H1 (cell line): ENCODE measurements around the gene FAM174B.

Source experiments
- BACH1 ChIP-seq: IDR thresholded peaks from 2 replicates; pipeline ENCODE4 v1.6.1; 2012; ENCODE audit warnings: low read length, improper control_type of control experiment
- CREB1 ChIP-seq: IDR thresholded peaks from 2 replicates; pipeline ENCODE4 v1.6.1; 2012; ENCODE audit warnings: inconsistent platforms
- CTCF ChIP-seq, 3 experiments: IDR thresholded peaks; 1 replicate in 2 of 3; 2 replicates in 1 of 3; pipeline versions ENCODE4 v1.5.1 to v1.6.1; 2011; ENCODE audit warnings: low read length in 3 of 3, mild to moderate bottlenecking in 3 of 3, inconsistent platforms in 2 of 3, low read depth in 1 of 3, moderate library complexity in 1 of 3; ENCODE audit not compliant: insufficient read depth in 1 of 3; ENCODE audit errors: control extremely low read depth in 1 of 3
- EP300 ChIP-seq, 2 experiments: IDR thresholded peaks; 1 replicate in 1 of 2; 2 replicates in 1 of 2; pipeline ENCODE4 v1.6.1; 2011 to 2012; ENCODE audit warnings: low read depth in 2 of 2, low read length in 2 of 2, mild to moderate bottlenecking in 2 of 2, borderline replicate concordance in 1 of 2, inconsistent platforms in 1 of 2, moderate library complexity in 1 of 2
- EZH2 ChIP-seq: fragments of 200-600 bp; sonication (generic); IDR thresholded peaks from 2 replicates; pipeline ENCODE4 v1.7.1; 2012; ENCODE audit warnings: low read depth, mild to moderate bottlenecking, moderate library complexity, low read length, inconsistent platforms; ENCODE audit not compliant: severe bottlenecking
- SIN3A ChIP-seq, 2 experiments: IDR thresholded peaks in 1 of 2; conservative IDR thresholded peaks in 1 of 2; 2 replicates each; pipeline ENCODE4 v1.6.1; 2011 to 2012; ENCODE audit warnings: low read length in 2 of 2, improper control_type of control experiment in 1 of 2, low read depth in 1 of 2, mild to moderate bottlenecking in 1 of 2

GRCh38 chr15:92610101-92610520 lies 45.5 kb downstream of the FAM174B start:
- TF ChIP-seq CTCF (IDR thresholded peaks at IDR 0.05; ENCODE audit: control extremely low read depth in 1 of 3, insufficient read depth in 1 of 3, low read depth in 1 of 3, low read length in 3 of 3), result no peak
- TF ChIP-seq CREB1, result no peak
- no peak for TF ChIP-seq BACH1
- no peak for TF ChIP-seq EZH2
- TF ChIP-seq SIN3A (conservative IDR thresholded peaks at IDR 0.05 in 1 of 2, IDR thresholded peaks at IDR 0.05 in 1 of 2; ENCODE audit: low read depth in 1 of 2, low read length in 2 of 2), result no peak
- no peak for TF ChIP-seq EP300 (IDR thresholded peaks at IDR 0.05; ENCODE audit: borderline replicate concordance in 1 of 2, low read depth in 2 of 2, low read length in 2 of 2)
